Esophagus muscularis mucosa (tissue), 4 donors: ENCODE results near the gene TMEM150A. TPM values are rescaled to one million over a fixed set of nuclear protein-coding genes. Genes with fewer than 3 reads are reported as not detected.

Experiments used
- DNase-seq: peaks from one replicate; pipeline ENCODE4 v3.0.0-alpha.2; 2017; ENCODE audit errors: extremely low spot score
- H3K27ac ChIP-seq, 4 donors: fragments of 200-600 bp; sonication (generic); replicated peaks in 1 of 4; 1 replicate in 3 of 4; 2 replicates in 1 of 4; pipeline ENCODE4 v1.5.1; 2016 to 2019; ENCODE audit warnings: mild to moderate bottlenecking in 1 of 4
- H3K27me3 ChIP-seq, 4 donors: fragments of 200-600 bp; sonication (generic); one replicate each; pipeline versions ENCODE4 v1.5.1 to v1.6.0; 2016 to 2019
- H3K36me3 ChIP-seq, 4 donors: fragments of 200-600 bp; sonication (generic); one replicate each; pipeline ENCODE4 v1.5.1; 2016 to 2019
- H3K4me1 ChIP-seq, 4 donors: fragments of 200-600 bp; sonication (generic); one replicate each; pipeline ENCODE4 v1.5.1; 2016 to 2019
- H3K4me3 ChIP-seq, 4 donors: fragments of 200-600 bp; sonication (generic); 1 replicate in 2 of 4; 2 replicates in 2 of 4; pipeline ENCODE4 v1.5.1; 2016 to 2019; ENCODE audit warnings: mild to moderate bottlenecking in 4 of 4, moderate library complexity in 1 of 4
- H3K9me3 ChIP-seq, 4 donors: fragments of 200-600 bp; sonication (generic); 1 replicate in 3 of 4; 2 replicates in 1 of 4; pipeline ENCODE4 v1.5.1; 2016 to 2019
- EP300 ChIP-seq: sonication (generic); formaldehyde crosslinking; IDR thresholded peaks from one replicate; pipeline ENCODE4 v1.6.1; 2017; ENCODE audit warnings: antibody characterized with exemption
- POLR2A ChIP-seq: fragments of 450-650 bp; IDR thresholded peaks from one replicate; pipeline ENCODE4 v1.6.1; 2017; ENCODE audit warnings: antibody characterized with exemption, moderate library complexity, mild to moderate bottlenecking, low read depth
- POLR2AphosphoS5 ChIP-seq, 2 donors: sonication (generic); formaldehyde crosslinking; IDR thresholded peaks; one replicate each; pipeline ENCODE4 v1.6.1; 2017; ENCODE audit warnings: antibody characterized with exemption in 2 of 2
- WGBS: methylation state at CpG from one replicate; pipeline ENCODE4 v1.1.5; 2018; 5-methylcytosine and 5-hydroxymethylcytosine counted together
- intact Hi-C: fragments of 100-400 bp; cut with DNase I; formaldehyde crosslinking; loops from one replicate; pipeline ENCODE4 v1.15.1; 2023
- total RNA-seq, 4 donors: library from RNA; depleted of rRNA; stranded (reverse); fragments of >200 nt; gene quantifications; one replicate each; pipeline versions ENCODE4 v1.1.0 to v1.2.1, GENCODE V29; 2016
- TF ChIP-seq, protein P1 (sequence below), 3 experiments: fragments of 200-600 bp in 2 of 3; fragments of 450-650 bp in 1 of 3; sonication (generic) in 2 of 3; IDR thresholded peaks; one replicate each; pipeline ENCODE4 v1.5.1; 2017 to 2019; ENCODE audit warnings: antibody characterized with exemption in 3 of 3, mild to moderate bottlenecking in 2 of 3, moderate library complexity in 1 of 3

TMEM150A gene
- total RNA-seq, 4 donors from 2014 or later, result 22.9 to 36.7 (median 27.5) TPM

DNA sequence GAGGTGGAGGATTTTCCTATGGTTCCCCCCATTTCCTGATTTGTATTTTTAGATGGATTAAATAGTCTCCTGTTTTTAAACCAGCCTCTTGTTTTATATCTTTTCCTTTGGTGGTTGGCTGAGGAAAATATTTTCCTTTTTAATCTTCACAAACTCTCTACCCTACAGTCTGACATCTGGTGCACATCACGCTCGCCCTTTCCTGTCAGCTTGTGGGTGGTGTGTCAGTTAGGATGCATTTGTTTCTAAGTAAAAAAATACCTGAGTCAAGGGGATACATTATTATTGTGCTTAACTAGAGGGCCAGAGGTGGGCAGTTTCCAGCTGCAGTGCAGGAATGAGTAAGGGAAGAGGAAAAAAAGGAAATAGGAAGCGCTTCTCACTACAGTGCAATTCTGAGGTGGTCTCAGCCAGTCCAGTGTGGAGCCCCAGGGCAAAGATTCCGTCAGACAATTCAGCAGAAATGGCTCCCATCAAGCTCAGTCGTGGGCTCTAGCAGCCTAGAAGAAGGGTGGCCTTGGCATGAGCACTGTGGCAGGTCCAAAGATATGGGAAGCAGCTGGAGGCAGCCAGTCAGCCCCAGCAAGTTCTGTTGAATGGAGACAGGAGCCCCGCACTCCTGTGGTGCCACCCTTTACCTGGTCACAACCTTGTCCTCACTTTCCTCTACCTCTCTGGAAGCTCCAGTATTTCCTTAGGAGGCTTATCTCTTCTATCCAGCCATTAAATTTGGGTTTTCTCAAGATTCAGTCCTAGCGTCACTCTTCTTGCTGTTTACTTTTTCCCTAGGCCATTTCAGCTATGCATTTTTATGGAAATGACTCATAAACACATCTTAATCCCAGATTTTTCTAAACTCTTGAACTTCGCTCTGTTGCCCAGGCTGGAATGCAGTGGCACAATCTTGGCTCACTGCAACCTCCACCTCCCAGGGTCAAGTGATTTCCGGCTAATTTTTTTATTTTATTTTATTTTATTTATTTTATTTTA lies 47.0 kb upstream of the TMEM150A start:
- intact Hi-C loops, result no loop called here
- H3K4me3 ChIP-seq, result no peak overlapping the region
- H3K9me3 ChIP-seq, result no peaks in the 10 kb centered on the region
- peaks cover 57 to 100% (median 89%) of the 10 kb centered on the region in 4 donors for H3K36me3 ChIP-seq
- peaks cover 0 to 3% (median 1%) of the 10 kb centered on the region in 4 donors for H3K4me1 ChIP-seq
- H3K27ac ChIP-seq, result no peak overlapping the region
- WGBS, result 76% methylated on average over 9 of the region's 9 CpGs
- no peak for DNase-seq
- H3K27me3 ChIP-seq, result no peaks in the 10 kb centered on the region
- TF ChIP-seq POLR2AphosphoS5 (IDR thresholded peaks at IDR 0.05) (no peak), POLR2A (no peak), EP300 (no peak)
- TF ChIP-seq, protein P1, sequence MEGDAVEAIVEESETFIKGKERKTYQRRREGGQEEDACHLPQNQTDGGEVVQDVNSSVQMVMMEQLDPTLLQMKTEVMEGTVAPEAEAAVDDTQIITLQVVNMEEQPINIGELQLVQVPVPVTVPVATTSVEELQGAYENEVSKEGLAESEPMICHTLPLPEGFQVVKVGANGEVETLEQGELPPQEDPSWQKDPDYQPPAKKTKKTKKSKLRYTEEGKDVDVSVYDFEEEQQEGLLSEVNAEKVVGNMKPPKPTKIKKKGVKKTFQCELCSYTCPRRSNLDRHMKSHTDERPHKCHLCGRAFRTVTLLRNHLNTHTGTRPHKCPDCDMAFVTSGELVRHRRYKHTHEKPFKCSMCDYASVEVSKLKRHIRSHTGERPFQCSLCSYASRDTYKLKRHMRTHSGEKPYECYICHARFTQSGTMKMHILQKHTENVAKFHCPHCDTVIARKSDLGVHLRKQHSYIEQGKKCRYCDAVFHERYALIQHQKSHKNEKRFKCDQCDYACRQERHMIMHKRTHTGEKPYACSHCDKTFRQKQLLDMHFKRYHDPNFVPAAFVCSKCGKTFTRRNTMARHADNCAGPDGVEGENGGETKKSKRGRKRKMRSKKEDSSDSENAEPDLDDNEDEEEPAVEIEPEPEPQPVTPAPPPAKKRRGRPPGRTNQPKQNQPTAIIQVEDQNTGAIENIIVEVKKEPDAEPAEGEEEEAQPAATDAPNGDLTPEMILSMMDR (IDR thresholded peaks at IDR 0.05), result no peak

DNA sequence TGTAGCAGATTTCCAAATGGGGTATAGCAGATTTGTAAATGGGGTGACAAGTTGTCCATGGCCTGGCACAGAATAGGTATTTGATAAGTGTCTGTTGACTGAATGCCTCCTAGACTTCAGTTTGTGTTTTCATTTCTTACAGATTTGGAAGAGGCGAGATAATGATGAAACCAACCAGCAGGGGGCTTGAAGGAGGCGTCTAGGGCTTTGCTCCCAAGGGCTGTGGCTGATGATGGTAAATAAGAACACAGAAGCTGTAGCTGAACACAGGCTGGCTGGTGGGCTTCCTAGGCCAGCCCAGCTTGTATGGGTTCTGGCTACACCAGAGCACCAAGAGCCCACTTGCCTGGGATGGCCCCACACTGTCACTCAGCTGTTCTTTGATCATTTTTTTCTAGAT lies 46.1 kb upstream of the TMEM150A start:
- Histone ChIP-seq H3K4me1 (peaks cover 0 to 3% (median 1%) of the 10 kb centered on the region in 4 donors), H3K4me3 (no peak overlapping the region), H3K36me3 (peaks cover 66 to 100% (median 93%) of the 10 kb centered on the region in 4 donors), H3K27ac (no peak overlapping the region), H3K9me3 (no peaks in the 10 kb centered on the region), H3K27me3 (no peaks in the 10 kb centered on the region)
- WGBS, result 86% methylated on average over 1 of the region's 2 CpGs
- no peak for TF ChIP-seq EP300
- TF ChIP-seq, protein P1 (IDR thresholded peaks at IDR 0.05), result peak in 1 of 3 experiments; percentile 32
- no peak for TF ChIP-seq POLR2A
- TF ChIP-seq POLR2AphosphoS5 (IDR thresholded peaks at IDR 0.05), result no peak
- intact Hi-C loops, result no loop called here
- no peak for DNase-seq

DNA sequence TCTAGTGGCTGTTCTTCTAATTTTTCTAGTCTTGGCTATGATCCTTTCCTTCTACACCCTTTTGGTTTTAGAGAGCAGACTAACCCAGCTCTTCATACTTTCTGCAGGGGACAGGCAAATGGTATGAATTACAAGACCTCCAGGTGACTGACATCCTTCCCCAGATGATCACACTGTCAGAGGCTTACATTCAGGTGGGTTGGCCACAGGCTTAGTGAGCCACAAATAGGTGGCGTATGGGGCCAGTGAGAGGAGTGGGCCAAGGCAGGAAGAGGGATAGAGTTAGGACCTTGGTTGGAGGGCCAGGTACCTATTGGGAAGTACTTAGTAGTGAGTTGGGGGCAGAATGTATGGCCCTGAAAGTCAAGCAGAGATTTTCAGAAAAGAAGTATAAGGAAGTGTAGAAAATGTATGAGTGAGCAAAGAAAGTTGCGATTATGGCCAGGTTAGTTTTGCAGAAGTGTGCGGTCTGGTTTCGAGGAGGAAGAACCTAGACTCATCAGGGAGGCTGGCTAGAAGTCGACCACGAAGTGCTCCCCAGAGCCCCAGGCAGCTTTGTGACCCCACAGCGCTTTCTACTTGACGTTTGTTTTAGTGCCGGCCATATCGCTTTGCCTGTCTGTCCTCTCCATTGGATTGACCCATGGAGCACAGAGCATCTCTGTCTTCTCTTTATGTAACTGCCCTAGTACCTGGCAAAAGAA lies 45.5 kb upstream of the TMEM150A start:
- peaks cover 72 to 100% (median 97%) of the 10 kb centered on the region in 4 donors for H3K36me3 ChIP-seq
- DNase-seq, result no peak
- H3K27me3 ChIP-seq, result no peaks in the 10 kb centered on the region
- 86% methylated on average over 10 of the region's 10 CpGs for WGBS
- TF ChIP-seq, protein P1 (IDR thresholded peaks at IDR 0.05), result no peak
- TF ChIP-seq POLR2A, result no peak
- intact Hi-C loops, result no loop called here
- no peak overlapping the region for H3K4me3 ChIP-seq
- no peaks in the 10 kb centered on the region for H3K9me3 ChIP-seq
- no peak overlapping the region for H3K27ac ChIP-seq
- H3K4me1 ChIP-seq, result peaks cover 0 to 3% (median 1%) of the 10 kb centered on the region in 4 donors

DNA sequence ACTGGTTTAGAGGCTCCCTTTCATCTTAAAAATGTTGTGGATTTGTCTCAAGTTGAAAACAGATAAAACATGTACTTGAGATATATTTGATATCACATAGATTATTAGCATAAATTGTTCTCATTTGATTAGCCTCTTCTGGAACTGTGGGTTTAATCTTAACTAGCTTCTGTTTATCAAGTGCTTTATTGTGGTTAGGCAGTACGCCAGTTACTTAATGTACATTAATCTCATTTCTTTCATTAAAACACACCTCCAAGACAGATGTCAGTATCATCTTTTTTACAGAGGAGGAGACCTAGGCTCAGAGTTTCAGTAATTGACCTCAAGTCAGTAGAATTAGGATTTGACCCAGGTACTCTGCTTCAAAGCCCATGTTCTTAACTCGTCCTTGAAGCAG lies 43.7 kb upstream of the TMEM150A start:
- no peak overlapping the region for H3K4me3 ChIP-seq
- no peak for TF ChIP-seq POLR2A
- TF ChIP-seq, protein P1 (IDR thresholded peaks at IDR 0.05), result no peak
- TF ChIP-seq POLR2AphosphoS5 (IDR thresholded peaks at IDR 0.05), result no peak
- no peak for TF ChIP-seq EP300
- no peaks in the 10 kb centered on the region for H3K9me3 ChIP-seq
- intact Hi-C loops, result no loop called here
- peaks cover 91 to 100% (median 100%) of the 10 kb centered on the region in 4 donors for H3K36me3 ChIP-seq
- H3K27ac ChIP-seq, result no peak overlapping the region
- H3K27me3 ChIP-seq, result no peaks in the 10 kb centered on the region
- 88% methylated on average over 2 of the region's 2 CpGs for WGBS
- H3K4me1 ChIP-seq, result peaks cover 0 to 3% (median 1%) of the 10 kb centered on the region in 4 donors
- no peak for DNase-seq
